GM18520 (cell line): ENCODE results near the gene CCDC170.
"Not testable (repeated sequence)": the region's sequence is repeated elsewhere in the genome, so short reads cannot be mapped to it uniquely, and the experiment has no call there.

Source experiments
- ATAC-seq: cut with Tn5 transposase; IDR thresholded peaks from one replicate; pipeline ENCODE4 v1.9.1; 2021; ENCODE audit not compliant: unreplicated experiment

Gene CCDC170, protein sequence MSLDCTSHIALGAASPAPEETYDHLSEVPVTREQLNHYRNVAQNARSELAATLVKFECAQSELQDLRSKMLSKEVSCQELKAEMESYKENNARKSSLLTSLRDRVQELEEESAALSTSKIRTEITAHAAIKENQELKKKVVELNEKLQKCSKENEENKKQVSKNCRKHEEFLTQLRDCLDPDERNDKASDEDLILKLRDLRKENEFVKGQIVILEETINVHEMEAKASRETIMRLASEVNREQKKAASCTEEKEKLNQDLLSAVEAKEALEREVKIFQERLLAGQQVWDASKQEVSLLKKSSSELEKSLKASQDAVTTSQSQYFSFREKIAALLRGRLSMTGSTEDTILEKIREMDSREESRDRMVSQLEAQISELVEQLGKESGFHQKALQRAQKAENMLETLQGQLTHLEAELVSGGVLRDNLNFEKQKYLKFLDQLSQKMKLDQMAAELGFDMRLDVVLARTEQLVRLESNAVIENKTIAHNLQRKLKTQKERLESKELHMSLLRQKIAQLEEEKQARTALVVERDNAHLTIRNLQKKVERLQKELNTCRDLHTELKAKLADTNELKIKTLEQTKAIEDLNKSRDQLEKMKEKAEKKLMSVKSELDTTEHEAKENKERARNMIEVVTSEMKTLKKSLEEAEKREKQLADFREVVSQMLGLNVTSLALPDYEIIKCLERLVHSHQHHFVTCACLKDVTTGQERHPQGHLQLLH

GRCh38 chr6:151493804-151494234 lies at the start of gene CCDC170:
CCDC170 (plus strand) TSS chr6:151494017; CDS start chr6:151494129, 112 bp downstream.
- ATAC-seq = no peak

- ATAC-seq = no peak
Measured at GRCh38 chr6:151445482-151445881, 48.3 kb upstream of the CCDC170 start.

DNA sequence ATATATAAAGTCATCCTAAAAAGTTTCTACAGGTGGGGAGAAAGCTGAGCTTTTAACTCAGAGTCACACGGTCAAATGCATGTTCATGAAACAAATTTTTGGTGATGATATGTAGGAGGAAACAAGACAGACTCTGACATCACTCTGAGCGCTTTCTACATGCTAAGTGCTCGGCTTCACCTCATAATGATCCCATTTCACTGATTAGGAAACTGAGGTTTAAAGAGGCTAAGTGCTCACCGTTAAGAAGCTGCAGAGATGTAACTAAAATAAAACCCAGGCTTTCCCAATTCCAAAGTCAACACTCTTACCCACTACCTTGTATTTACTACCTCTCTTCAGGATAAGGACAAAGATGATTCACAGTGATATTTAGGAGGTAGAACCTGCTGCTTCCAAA lies 46.6 kb upstream of the CCDC170 start:
- ATAC-seq = no peak

DNA sequence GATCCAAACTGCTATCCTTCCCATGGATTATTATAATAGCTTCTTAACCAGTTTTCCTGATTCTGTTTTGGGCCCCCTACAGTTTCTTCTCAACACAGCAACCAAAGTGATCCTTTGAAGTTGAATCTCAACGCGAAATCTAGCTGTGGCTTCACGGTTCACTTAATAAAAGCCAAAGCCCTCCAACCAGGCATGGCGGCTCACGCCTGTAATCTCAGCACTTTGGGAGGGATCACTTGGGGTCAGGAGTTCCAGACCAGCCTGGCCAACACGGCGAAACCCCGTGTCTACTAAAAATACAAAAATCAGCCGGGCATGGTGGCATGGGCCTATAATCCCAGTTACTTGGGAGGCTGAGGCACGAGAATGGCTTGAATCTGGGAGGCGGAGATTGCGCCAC lies 45.2 kb upstream of the CCDC170 start:
- no peak for ATAC-seq

DNA sequence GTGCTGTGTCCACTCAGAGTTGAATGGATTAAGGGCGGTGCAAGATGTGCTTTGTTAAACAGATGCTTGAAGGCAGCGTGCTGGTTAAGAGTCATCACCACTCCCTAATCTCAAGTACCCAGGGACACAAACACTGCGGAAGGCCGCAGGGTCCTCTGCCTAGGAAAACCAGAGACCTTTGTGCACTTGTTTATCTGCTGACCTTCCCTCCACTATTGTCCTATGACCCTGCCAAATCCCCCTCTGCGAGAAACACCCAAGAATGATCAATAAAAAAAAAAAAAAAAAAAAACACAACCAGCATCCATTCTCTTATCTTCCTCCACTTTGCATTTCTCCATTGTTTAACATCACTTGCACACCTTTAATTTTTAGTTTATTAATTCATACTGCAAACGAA lies 42.9 kb upstream of the CCDC170 start:
- not testable (repeated sequence) for ATAC-seq

DNA sequence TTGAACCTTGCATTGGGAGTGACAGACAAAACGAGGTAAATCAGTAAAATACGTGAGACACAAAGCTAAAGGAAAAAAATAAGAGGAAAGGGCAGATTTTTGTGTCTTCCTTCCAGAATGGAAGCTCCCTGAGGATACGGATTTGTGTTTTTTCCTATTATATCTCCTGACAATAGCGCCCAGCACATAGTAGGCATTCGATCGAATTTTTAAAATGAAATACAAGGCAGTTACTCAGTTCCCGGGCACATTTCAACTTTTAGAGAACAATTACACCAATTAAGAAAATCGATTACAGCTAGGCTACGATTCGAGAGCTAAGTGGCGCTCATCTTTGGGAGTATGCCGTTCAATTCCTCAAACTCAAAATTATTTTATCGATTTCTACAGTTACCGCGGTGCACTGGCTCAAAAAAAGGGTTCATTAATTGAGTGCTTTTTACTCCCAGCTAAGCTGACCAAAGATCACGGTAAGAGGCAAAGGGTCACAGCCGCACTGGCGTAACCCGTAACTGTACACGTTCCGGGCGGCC lies 42.3 kb upstream of the CCDC170 start:
- no peak for ATAC-seq

DNA sequence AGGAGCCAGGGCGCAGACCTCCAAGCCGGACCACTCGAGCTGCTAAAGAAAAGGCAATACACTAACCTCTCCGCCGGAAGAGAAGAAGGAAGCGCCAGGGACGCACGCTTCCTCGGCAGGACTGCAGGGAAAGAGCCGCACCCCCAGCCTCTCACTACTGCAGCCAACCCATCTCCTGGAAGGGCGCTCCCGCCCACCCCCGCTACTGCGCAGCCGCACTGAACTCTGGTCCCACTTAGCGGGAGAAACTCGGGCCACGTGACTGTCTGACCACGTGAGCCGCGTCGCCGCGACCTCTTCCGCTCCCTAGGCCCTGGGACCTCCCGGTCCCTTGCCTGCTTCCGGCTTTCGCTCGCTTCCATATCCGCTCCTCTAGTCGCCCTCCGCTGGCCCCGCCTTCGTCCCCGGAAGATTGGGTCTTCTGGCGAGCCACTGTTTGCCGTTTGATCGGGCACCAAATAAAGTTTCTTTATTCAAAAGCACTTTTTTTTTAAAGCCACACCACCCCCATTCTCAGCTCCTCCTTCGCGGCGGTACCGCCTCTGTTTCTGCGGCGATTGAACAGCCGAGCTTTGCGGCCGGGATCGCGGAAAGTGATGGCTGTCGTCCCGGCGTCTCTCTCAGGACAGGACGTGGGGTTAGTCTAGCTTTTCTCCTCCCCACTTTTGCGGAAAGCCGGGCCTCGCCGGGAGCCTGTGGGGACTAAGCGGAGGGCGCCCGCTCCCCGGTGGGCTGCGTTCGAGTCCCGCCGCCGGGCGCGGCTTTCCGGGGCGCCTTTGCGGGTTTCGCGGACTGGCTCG lies 41.7 kb upstream of the CCDC170 start, which contains the start of gene RMND1:
Gene RMND1 (minus strand): TSS at position 177 of the 800 bp plus-strand sequence. CDS start 6,315 bp downstream, outside the sequence.
- peak; percentile 98 for ATAC-seq

- no peak for ATAC-seq
Measured at GRCh38 chr6:151452750-151453427, 40.9 kb upstream of the CCDC170 start.

GRCh38 chr6:151455751-151456398 lies 37.9 kb upstream of the CCDC170 start:
- not testable (repeated sequence) for ATAC-seq

DNA sequence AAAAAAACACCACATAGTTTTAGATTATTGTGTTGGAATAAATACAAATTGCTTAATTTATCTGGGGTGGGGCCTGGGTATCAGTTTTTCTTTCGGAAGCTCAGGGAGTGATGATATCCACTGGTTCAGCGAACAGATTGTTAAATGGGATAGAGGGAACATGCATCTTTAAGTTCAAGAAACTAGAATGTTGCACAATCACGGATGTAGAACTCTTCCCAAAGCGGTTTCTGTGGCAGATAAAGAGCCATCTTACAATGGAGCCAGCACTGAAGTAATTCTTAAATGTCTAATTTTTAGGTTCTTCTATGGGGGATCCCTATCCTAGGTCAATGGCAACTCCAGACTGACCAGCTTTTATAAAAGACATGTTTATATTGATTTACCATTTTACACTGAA lies 32.1 kb upstream of the CCDC170 start:
- ATAC-seq = no peak

DNA sequence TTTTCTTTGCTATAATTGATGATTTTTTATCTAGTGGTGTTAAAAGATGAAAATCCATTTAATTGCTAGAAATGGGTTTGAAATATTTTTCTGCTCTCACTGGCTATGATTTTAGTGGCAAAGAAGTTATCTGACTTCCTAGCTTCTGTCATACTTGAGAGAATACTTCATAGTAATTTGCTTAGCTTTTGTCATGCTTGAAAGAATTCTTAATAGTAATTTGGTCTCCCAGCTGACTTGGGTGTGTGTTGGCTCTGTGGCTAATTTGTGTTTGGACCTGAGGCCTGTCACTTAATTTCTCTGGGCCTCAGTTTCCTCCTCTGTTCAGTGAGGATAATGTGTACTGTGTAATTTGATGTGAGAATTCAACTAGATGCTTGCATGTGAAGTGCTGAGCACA lies 29.1 kb upstream of the CCDC170 start:
- ATAC-seq = no peak

- ATAC-seq = peak; percentile 68
Measured at GRCh38 chr6:151475653-151476523, 17.9 kb upstream of the CCDC170 start.

DNA sequence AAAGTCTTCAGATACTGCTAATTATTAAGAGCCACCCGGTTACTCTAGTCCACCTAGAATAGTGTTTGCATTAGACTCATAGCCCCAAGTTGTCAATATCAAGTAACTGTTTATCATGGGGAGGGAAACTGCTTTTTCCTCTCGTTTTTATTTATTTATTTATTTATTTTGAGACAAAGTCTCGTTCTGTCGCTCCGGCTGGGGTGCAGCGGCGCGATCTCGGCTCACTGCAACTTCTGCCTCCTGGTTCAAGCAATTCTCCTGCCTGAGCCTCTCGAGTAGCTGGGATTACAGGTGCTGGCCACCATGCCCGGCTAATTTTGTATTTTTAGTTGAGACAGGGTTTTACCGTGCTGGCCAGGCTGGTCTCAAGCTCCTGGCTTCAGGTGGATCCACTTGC lies 16.1 kb upstream of the CCDC170 start:
- no peak for ATAC-seq

GRCh38 chr6:151478670-151479069 lies 15.1 kb upstream of the CCDC170 start:
- no peak for ATAC-seq

DNA sequence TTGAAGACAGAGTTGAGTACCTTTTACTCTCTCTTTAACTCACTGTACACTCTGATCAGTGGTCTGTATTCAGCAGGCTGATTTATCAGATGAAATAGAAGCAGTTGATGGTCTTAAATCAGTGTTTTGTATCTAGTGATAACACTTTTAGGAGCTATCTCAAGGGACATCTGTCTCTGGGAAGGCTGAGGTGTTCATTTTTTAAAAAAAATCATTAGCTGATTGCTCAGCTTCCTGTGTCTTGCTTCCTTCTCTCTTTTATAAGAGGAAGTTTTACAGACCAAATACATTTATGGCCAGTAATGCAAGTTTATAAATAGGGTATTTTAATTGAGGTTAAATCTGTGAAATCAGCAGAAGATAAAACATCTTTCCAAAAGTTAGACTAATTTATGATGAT lies 12.0 kb upstream of the CCDC170 start:
- ATAC-seq = no peak

- no peak for ATAC-seq
Measured at GRCh38 chr6:151482290-151482689, 11.5 kb upstream of the CCDC170 start.

DNA sequence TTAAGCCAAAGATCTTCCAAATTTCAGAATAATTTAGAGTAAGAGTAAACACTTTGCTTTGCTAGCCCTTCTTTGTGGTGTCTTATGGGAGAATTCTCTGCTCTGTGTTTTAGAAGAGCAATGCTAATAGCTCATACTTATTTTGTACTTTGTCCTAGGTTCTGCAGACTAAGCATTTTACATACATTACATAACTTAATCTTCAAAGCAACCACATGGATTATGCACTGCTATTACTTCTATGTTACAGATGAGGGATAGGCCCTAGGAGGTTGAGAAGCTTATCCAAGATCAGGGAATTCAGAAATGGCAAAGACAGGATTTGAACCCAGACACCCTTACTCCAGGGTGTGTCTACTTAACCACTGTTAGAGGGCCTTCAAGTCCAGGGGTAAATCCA lies 9.8 kb upstream of the CCDC170 start:
- ATAC-seq = no peak

DNA sequence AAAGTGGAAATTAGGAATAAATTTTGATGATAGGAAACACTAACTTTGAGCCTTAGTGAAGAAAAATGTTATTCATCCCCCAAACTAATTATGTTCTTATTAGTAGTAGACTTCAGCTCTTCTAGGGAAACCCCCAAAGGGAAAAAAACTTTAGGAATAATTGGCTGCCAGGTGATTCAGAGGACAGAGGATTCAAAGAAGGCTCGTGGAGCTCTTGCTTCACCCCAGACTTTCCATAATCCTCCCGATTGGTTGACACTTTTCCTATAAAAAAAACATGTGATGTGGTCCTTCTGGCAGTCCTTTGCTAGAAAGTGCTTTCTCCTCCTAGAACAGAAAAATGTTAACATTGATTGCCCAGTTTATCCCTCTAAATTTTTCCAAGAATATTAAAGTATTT lies 5.6 kb upstream of the CCDC170 start:
- no peak for ATAC-seq

DNA sequence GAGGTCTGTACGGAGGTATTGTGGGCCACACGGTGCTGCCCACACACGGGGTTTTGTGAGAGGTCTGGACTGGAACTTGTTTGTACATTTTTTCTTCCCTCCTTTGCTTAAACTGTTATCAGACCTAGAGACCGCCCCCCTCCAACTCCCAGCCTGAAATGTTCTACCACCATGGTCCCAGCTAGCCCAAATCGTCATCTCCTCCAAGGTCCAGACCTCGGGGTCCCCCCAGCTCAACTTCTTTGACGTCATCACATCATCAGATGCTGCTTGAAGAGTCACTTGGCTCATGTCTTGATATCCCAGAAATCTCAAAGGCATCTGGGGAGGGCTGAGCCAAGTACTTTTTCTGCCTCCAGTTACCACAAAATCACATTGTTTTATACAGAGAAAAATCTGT lies 2.8 kb upstream of the CCDC170 start:
- ATAC-seq = no peak
